ENCODE results near the gene CES5A. TPM values are rescaled to one million over a fixed set of nuclear protein-coding genes. Genes with fewer than 3 reads are reported as not detected.

CES5A gene
- total and polyA plus RNA-seq, 2 experiments from 2014 or later, result not detected

DNA sequence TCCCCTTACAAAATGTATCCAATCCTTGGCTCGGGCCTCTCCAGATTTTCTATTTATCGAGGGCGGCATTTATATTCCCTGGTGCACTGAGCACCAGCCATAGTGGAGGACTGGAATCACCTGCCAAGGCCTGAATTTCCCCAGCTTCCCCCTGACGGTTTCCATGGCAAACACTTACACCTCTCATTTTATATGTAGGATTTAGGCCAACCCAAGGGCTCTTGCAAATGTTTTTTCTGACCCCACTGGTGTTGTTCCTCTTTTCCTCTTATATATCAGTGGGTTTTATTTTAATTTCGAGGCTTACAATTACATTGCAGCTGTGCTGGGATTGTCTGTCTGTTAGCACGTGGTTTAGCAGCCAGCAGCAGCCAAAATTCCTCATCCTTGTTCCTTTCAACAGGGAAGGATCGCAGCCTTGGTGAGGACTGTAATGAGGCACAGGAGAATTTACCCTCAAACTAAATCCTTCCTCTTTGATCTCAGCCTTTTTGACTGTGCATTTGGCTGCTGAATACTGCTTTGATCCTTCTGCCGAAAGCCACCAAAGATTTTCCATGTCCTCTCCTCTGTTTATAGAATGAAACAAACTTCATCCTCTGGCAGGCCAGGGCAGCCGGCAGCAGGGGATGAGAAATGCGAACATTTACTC is 26.5 kb upstream of the CES5A start:
- H3K4me1 ChIP-seq (ENCODE audit: insufficient read depth), result no peaks in the 10 kb centered on the region
- H3K79me2 ChIP-seq (ENCODE audit: insufficient read depth), result no peaks in the 10 kb centered on the region
- H3K36me3 ChIP-seq (ENCODE audit: low read depth), result no peaks in the 10 kb centered on the region
- 18 to 23% methylated on average over 10 of the region's 10 CpGs for WGBS, 2 experiments (ENCODE audit: low coverage in 1 of 2, low lambda C conversion rate in 2 of 2, missing lambda C conversion rate in 2 of 2)
- no peak for DNase-seq
- no peaks in the 10 kb centered on the region for H3K27me3 ChIP-seq (replicated peaks; ENCODE audit: insufficient read depth)
- H2AFZ ChIP-seq, result no peak overlapping the region
- no peaks in the 10 kb centered on the region for H3K9me2 ChIP-seq (ENCODE audit: insufficient read depth)
- H3K9ac ChIP-seq, result no peak overlapping the region
- H4K20me1 ChIP-seq (ENCODE audit: insufficient read depth), result no peaks in the 10 kb centered on the region
- H3K9me3 ChIP-seq (ENCODE audit: low read depth), result no peaks in the 10 kb centered on the region
- TF ChIP-seq EZH2 (IDR thresholded peaks at IDR 0.05; ENCODE audit: insufficient read depth, poor library complexity, severe bottlenecking), result no peak
- H3K4me3 ChIP-seq, result no peak overlapping the region
- H3K4me2 ChIP-seq (ENCODE audit: unreplicated experiment), result no peak overlapping the region
- H3F3A ChIP-seq (ENCODE audit: insufficient read depth), result no peaks in the 10 kb centered on the region
- in situ Hi-C loops (cut with MboI), result no loop called here
- H3K27ac ChIP-seq, result no peak overlapping the region

DNA sequence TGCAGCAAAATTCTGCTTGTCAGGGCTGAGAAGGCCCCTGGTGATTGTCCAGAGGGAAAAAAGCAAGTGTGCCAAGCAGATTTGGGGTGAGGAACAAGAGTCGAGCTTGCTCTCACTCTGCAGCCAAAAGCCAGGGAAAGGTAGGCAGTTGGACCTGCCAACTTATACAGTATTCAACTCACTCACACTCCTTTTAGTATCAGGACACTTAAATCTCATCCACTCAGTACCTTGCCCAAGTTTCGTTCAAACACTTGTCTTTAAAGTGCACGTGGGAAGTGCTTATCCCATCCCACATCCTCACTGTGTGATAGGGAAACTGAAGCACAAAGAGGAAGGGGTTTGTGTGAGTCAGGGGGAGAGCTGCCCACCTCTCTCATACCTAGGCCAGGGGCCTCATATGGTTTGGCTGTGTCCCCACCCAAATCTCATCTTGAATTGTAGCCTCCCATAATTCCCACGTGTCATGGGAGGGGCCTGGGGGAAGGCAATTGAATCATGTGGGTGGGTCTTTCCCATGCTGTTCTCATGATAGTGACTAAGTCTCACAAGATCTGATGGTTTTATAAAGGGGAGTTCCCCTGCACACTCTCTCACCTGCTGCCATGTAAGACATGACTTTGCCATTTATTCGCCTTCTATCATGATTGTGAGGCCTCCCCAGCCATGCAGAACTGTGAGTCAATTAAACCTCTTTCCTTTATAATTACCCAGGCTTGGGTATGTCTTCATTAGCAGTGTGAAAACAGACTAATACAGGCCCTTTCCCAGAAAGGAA is 25.6 kb upstream of the CES5A start:
- Histone ChIP-seq H2AFZ (no peak overlapping the region), H3K9me2 (ENCODE audit: insufficient read depth) (no peaks in the 10 kb centered on the region), H3K4me1 (ENCODE audit: insufficient read depth) (no peaks in the 10 kb centered on the region), H3K79me2 (ENCODE audit: insufficient read depth) (no peaks in the 10 kb centered on the region), H3K9ac (no peak overlapping the region), H3K27me3 (replicated peaks; ENCODE audit: insufficient read depth) (no peaks in the 10 kb centered on the region), H4K20me1 (ENCODE audit: insufficient read depth) (no peaks in the 10 kb centered on the region), H3K9me3 (ENCODE audit: low read depth) (no peaks in the 10 kb centered on the region), H3K4me2 (ENCODE audit: unreplicated experiment) (no peak overlapping the region), H3F3A (ENCODE audit: insufficient read depth) (no peaks in the 10 kb centered on the region), H3K27ac (no peak overlapping the region), H3K36me3 (ENCODE audit: low read depth) (no peaks in the 10 kb centered on the region), H3K4me3 (no peak overlapping the region)
- in situ Hi-C loops (cut with MboI), result no loop called here
- no peak for DNase-seq
- TF ChIP-seq EZH2 (IDR thresholded peaks at IDR 0.05; ENCODE audit: insufficient read depth, poor library complexity, severe bottlenecking) (no peak), EZH2phosphoT487 (IDR thresholded peaks at IDR 0.05; ENCODE audit: insufficient read depth, low read depth) (no peak)
- 13 to 14% methylated on average over 5 of the region's 5 CpGs for WGBS, 2 experiments (ENCODE audit: low coverage in 1 of 2, low lambda C conversion rate in 2 of 2, missing lambda C conversion rate in 2 of 2)

DNA sequence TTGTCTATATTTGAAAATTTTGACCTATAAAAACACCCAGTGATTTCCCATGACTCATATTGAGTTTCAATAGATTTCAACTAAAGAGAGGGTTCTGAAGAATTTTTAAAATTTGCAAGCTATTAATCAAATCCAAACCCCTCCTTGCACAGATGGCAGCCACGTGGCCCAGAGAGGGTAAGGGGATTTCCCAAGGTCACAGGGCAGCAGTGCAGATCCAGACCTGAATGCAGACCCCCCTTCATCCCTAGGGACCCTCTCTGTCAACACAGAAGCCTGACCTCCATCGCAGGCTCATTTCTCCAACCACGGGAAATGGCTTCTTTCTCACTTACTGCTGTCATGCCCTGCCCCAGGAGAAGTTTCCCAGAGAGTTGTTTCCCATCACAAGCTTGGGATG is 24.7 kb upstream of the CES5A start:
- Histone ChIP-seq H3K4me1 (ENCODE audit: insufficient read depth) (no peaks in the 10 kb centered on the region), H3K9ac (no peak overlapping the region), H3K79me2 (ENCODE audit: insufficient read depth) (no peaks in the 10 kb centered on the region), H4K20me1 (ENCODE audit: insufficient read depth) (no peaks in the 10 kb centered on the region), H3K27ac (no peak overlapping the region), H3K4me2 (ENCODE audit: unreplicated experiment) (no peak overlapping the region), H3K9me2 (ENCODE audit: insufficient read depth) (no peaks in the 10 kb centered on the region), H3K27me3 (replicated peaks; ENCODE audit: insufficient read depth) (no peaks in the 10 kb centered on the region), H3F3A (ENCODE audit: insufficient read depth) (no peaks in the 10 kb centered on the region), H3K4me3 (no peak overlapping the region), H3K36me3 (ENCODE audit: low read depth) (no peaks in the 10 kb centered on the region), H2AFZ (no peak overlapping the region), H3K9me3 (ENCODE audit: low read depth) (no peaks in the 10 kb centered on the region)
- no peak for TF ChIP-seq EZH2 (IDR thresholded peaks at IDR 0.05; ENCODE audit: insufficient read depth, poor library complexity, severe bottlenecking)
- DNase-seq, result no peak
- in situ Hi-C loops (cut with MboI), result no loop called here
- 25 to 27% methylated on average over 3 of the region's 3 CpGs for whole genome bisulfite sequencing, 2 experiments (ENCODE audit: low coverage in 1 of 2, low lambda C conversion rate in 2 of 2, missing lambda C conversion rate in 2 of 2)

DNA sequence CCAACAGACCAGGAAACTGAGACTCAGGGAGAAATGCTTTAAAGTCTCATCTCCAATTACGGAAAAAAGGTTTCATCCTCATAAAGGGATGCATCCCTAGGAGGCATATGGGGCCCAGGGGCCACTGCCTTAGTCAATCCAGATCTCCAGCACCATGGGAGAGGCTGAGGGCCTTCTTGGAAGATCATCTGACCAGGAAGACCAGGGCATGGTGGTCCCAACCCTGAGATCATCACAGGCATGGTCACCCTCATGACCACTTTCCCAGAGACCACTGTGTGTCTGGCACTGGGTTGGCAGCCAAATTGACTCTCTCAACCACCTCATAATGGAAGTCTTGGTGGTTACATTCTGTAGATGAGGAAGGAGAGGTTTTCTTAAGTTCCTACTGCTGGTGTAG is 23.4 kb upstream of the CES5A start:
- H3K9me3 ChIP-seq (ENCODE audit: low read depth), result no peaks in the 10 kb centered on the region
- H3K27ac ChIP-seq, result no peak overlapping the region
- H3K79me2 ChIP-seq (ENCODE audit: insufficient read depth), result no peaks in the 10 kb centered on the region
- no peaks in the 10 kb centered on the region for H3K9me2 ChIP-seq (ENCODE audit: insufficient read depth)
- no peak overlapping the region for H3K4me3 ChIP-seq
- H3K4me1 ChIP-seq (ENCODE audit: insufficient read depth), result no peaks in the 10 kb centered on the region
- no peak for DNase-seq
- in situ Hi-C loops (cut with MboI), result no loop called here
- H3F3A ChIP-seq (ENCODE audit: insufficient read depth), result no peaks in the 10 kb centered on the region
- no peak overlapping the region for H3K4me2 ChIP-seq (ENCODE audit: unreplicated experiment)
- no peaks in the 10 kb centered on the region for H4K20me1 ChIP-seq (ENCODE audit: insufficient read depth)
- H3K9ac ChIP-seq, result no peak overlapping the region
- no peak for TF ChIP-seq EZH2phosphoT487 (IDR thresholded peaks at IDR 0.05; ENCODE audit: insufficient read depth, low read depth)
- no peak for TF ChIP-seq EZH2 (IDR thresholded peaks at IDR 0.05; ENCODE audit: insufficient read depth, poor library complexity, severe bottlenecking)
- WGBS, 2 experiments (ENCODE audit: low coverage in 1 of 2, low lambda C conversion rate in 2 of 2, missing lambda C conversion rate in 2 of 2), result 9 to 20% methylated on average over 1 of the region's 1 CpG
- H2AFZ ChIP-seq, result no peak overlapping the region
- no peaks in the 10 kb centered on the region for H3K27me3 ChIP-seq (replicated peaks; ENCODE audit: insufficient read depth)
- H3K36me3 ChIP-seq (ENCODE audit: low read depth), result no peaks in the 10 kb centered on the region
